HEK293 (cell line): ENCODE results near the gene DMC1.

Experiments used
- GLI4 ChIP-seq: fragments of 450-650 bp; formaldehyde crosslinking; IDR thresholded peaks from 2 replicates; pipeline ENCODE4 v1.5.1; 2016; ENCODE audit warnings: missing biosample characterization, missing genetic modification characterization
- HOXD13 ChIP-seq: sonication (generic); formaldehyde crosslinking; IDR thresholded peaks from 2 replicates; pipeline ENCODE4 v1.8.0; 2022; ENCODE audit warnings: missing genetic modification reagents, borderline replicate concordance
- REPIN1 ChIP-seq: fragments of 450-650 bp; formaldehyde crosslinking; IDR thresholded peaks from 2 replicates; pipeline ENCODE4 v1.5.1; 2017; ENCODE audit warnings: missing biosample characterization, missing genetic modification characterization, low read depth
- TRIM28 ChIP-seq: IDR thresholded peaks from 2 replicates; pipeline ENCODE4 v1.6.1; 2011; ENCODE audit warnings: low read length, control low read depth, borderline replicate concordance
- WT1 ChIP-seq: fragments of 450-650 bp; formaldehyde crosslinking; IDR thresholded peaks from 2 replicates; pipeline ENCODE4 v1.5.1; 2016; ENCODE audit warnings: missing biosample characterization, missing genetic modification characterization
- ZBTB21 ChIP-seq: fragments of 450-650 bp; formaldehyde crosslinking; IDR thresholded peaks from 2 replicates; pipeline ENCODE4 v1.5.1; 2017; ENCODE audit warnings: missing biosample characterization, missing genetic modification characterization
- ZBTB6 ChIP-seq: fragments of 450-650 bp; formaldehyde crosslinking; IDR thresholded peaks from 2 replicates; pipeline ENCODE4 v1.5.1; 2017; ENCODE audit warnings: missing biosample characterization, missing genetic modification characterization
- ZEB2 ChIP-seq: fragments of 450-650 bp; formaldehyde crosslinking; IDR thresholded peaks from 2 replicates; pipeline ENCODE4 v1.5.1; 2016; ENCODE audit warnings: missing biosample characterization, missing genetic modification characterization
- ZFP37 ChIP-seq: fragments of 450-650 bp; formaldehyde crosslinking; IDR thresholded peaks from 2 replicates; pipeline ENCODE4 v1.5.1; 2016; ENCODE audit warnings: missing biosample characterization, missing genetic modification characterization
- ZNF132 ChIP-seq: fragments of 450-650 bp; formaldehyde crosslinking; IDR thresholded peaks from 2 replicates; pipeline ENCODE4 v1.5.1; 2017; ENCODE audit warnings: missing biosample characterization, missing genetic modification characterization, borderline replicate concordance
- ZNF248 ChIP-seq: fragments of 450-650 bp; formaldehyde crosslinking; IDR thresholded peaks from 2 replicates; pipeline ENCODE4 v1.5.1; 2017; ENCODE audit warnings: missing biosample characterization, missing genetic modification characterization
- ZNF280D ChIP-seq: fragments of 450-650 bp; formaldehyde crosslinking; IDR thresholded peaks from 2 replicates; pipeline ENCODE4 v1.5.1; 2016; ENCODE audit warnings: missing biosample characterization, missing genetic modification characterization
- ZNF37A ChIP-seq: fragments of 450-650 bp; IDR thresholded peaks from 2 replicates; pipeline ENCODE4 v1.5.1; 2018; ENCODE audit warnings: missing biosample characterization, missing genetic modification characterization
- ZNF488 ChIP-seq: fragments of 450-650 bp; formaldehyde crosslinking; IDR thresholded peaks from 2 replicates; pipeline ENCODE4 v1.5.1; 2016; ENCODE audit warnings: missing biosample characterization, missing genetic modification characterization
- ZNF501 ChIP-seq: fragments of 450-650 bp; formaldehyde crosslinking; IDR thresholded peaks from 2 replicates; pipeline ENCODE4 v1.5.1; 2016; ENCODE audit warnings: missing biosample characterization, missing genetic modification characterization
- ZNF561 ChIP-seq: fragments of 450-650 bp; IDR thresholded peaks from 2 replicates; pipeline ENCODE4 v1.5.1; 2018; ENCODE audit warnings: missing biosample characterization, missing genetic modification characterization, borderline replicate concordance
- ZNF571 ChIP-seq: fragments of 450-650 bp; formaldehyde crosslinking; IDR thresholded peaks from 2 replicates; pipeline ENCODE4 v1.5.0; 2017; ENCODE audit warnings: missing biosample characterization, missing genetic modification characterization
- ZNF580 ChIP-seq: fragments of 450-650 bp; formaldehyde crosslinking; IDR thresholded peaks from 2 replicates; pipeline ENCODE4 v1.5.1; 2016; ENCODE audit warnings: missing biosample characterization, missing genetic modification characterization
- ZNF623 ChIP-seq: fragments of 450-650 bp; formaldehyde crosslinking; IDR thresholded peaks from 2 replicates; pipeline ENCODE4 v1.5.1; 2016; ENCODE audit warnings: missing biosample characterization, missing genetic modification characterization
- ZNF707 ChIP-seq: fragments of 450-650 bp; formaldehyde crosslinking; IDR thresholded peaks from 2 replicates; pipeline ENCODE4 v1.5.1; 2016; ENCODE audit warnings: missing biosample characterization, missing genetic modification characterization
- ZNF777 ChIP-seq: fragments of 450-650 bp; formaldehyde crosslinking; IDR thresholded peaks from 2 replicates; pipeline ENCODE4 v1.5.1; 2017; ENCODE audit warnings: missing biosample characterization, missing genetic modification characterization, borderline replicate concordance
- ZSCAN23 ChIP-seq: fragments of 450-650 bp; formaldehyde crosslinking; IDR thresholded peaks from 2 replicates; pipeline ENCODE4 v1.5.1; 2016; ENCODE audit warnings: missing biosample characterization, missing genetic modification characterization
- ZXDB ChIP-seq: fragments of 450-650 bp; formaldehyde crosslinking; IDR thresholded peaks from 2 replicates; pipeline ENCODE4 v1.5.1; 2016; ENCODE audit warnings: missing biosample characterization, missing genetic modification characterization
- TF ChIP-seq, protein P1 (sequence below): fragments of 450-650 bp; formaldehyde crosslinking; IDR thresholded peaks from 2 replicates; pipeline ENCODE4 v1.5.1; 2017; ENCODE audit warnings: missing biosample characterization, missing genetic modification characterization
- TF ChIP-seq, protein P2 (sequence below): fragments of 450-650 bp; formaldehyde crosslinking; IDR thresholded peaks from 2 replicates; pipeline ENCODE4 v1.5.1; 2016; ENCODE audit warnings: missing biosample characterization, missing genetic modification characterization
- TF ChIP-seq, protein P3 (sequence below): fragments of 450-650 bp; IDR thresholded peaks from 2 replicates; pipeline ENCODE4 v1.5.1; 2018; ENCODE audit warnings: missing biosample characterization, missing genetic modification characterization
- TF ChIP-seq, protein P4 (sequence below): fragments of 450-650 bp; formaldehyde crosslinking; IDR thresholded peaks from 2 replicates; pipeline ENCODE4 v1.5.1; 2016; ENCODE audit warnings: missing biosample characterization, missing genetic modification characterization

Gene DMC1

DNA sequence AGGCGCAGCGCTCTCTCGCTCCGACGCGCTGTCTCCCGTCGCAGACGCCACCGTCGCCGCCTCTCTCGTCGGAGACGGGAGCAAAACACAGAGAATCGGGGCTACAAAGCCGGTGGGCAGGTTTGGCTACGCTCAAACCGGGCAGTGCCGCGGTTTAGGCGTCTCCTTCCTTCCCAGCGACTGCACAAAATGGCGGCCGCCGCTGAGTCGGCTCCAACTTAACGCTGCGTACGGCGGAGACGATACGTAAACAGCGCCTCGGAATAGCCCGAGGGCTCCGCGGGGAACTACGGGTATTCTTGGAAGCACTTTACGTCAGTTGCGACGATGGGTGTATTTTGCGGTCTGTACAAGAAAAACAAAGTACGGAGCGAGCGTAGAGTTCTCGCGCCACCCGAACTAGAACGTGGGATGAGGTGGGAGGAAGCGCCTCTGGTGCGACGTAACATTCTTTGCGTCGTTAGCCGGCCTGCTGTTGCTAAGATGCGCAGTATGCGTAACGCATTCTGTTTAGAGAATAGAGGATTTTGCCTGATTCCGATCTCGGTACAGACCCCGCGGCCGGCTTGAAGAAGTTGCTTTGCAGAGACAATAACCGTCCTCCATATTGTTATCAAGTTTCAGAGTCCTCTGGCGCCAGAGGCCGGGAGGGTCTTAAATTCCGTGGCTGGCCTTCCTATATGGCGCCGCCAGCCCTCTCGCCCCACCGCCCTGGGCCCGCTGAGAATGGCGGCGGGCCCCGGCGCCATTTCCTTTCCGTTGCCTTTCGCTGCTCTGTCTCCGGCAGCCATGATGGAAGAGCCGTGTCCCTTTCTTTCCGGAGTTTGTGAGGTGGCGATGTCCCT, 63.6 kb downstream of the DMC1 start, which contains the start of gene DDX17 (continued):
- TF ChIP-seq ZBTB6 (tag by site-specific recombination) (no peak), ZSCAN23 (tag by site-specific recombination) (no peak), ZFP37 (tag by site-specific recombination) (0 out of 2 replicates have a peak, but pooled peaks have one; percentile 25), ZNF623 (no peak), GLI4 (tag by site-specific recombination) (no peak), REPIN1 (tag by site-specific recombination) (no peak), ZNF248 (no peak), HOXD13 (CRISPR knock-in tag) (no peak), ZNF488 (tag by site-specific recombination) (no peak), WT1 (tag by site-specific recombination) (no peak; the same call in 1 of the 2 replicates), ZBTB21 (tag by site-specific recombination) (no peak; the same call in 1 of the 2 replicates), ZNF280D (tag by site-specific recombination) (peak; percentile 96; the same call in 1 of the 2 replicates), ZNF580 (tag by site-specific recombination) (no peak), ZNF707 (no peak), ZNF37A (no peak), TRIM28 (peak; percentile 67; the same call in 1 of the 2 replicates), ZNF501 (tag by site-specific recombination) (peak; percentile 74), ZNF561 (no peak), ZNF777 (tag by site-specific recombination) (no peak), ZXDB (tag by site-specific recombination) (peak; percentile 74), ZEB2 (tag by site-specific recombination) (peak; percentile 86), ZNF132 (tag by site-specific recombination) (no peak), ZNF571 (tag by site-specific recombination) (no peak)
- TF ChIP-seq, protein P1, sequence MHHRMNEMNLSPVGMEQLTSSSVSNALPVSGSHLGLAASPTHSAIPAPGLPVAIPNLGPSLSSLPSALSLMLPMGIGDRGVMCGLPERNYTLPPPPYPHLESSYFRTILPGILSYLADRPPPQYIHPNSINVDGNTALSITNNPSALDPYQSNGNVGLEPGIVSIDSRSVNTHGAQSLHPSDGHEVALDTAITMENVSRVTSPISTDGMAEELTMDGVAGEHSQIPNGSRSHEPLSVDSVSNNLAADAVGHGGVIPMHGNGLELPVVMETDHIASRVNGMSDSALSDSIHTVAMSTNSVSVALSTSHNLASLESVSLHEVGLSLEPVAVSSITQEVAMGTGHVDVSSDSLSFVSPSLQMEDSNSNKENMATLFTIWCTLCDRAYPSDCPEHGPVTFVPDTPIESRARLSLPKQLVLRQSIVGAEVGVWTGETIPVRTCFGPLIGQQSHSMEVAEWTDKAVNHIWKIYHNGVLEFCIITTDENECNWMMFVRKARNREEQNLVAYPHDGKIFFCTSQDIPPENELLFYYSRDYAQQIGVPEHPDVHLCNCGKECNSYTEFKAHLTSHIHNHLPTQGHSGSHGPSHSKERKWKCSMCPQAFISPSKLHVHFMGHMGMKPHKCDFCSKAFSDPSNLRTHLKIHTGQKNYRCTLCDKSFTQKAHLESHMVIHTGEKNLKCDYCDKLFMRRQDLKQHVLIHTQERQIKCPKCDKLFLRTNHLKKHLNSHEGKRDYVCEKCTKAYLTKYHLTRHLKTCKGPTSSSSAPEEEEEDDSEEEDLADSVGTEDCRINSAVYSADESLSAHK (tag by site-specific recombination), result peak; percentile 22; the same call in 1 of the 2 replicates
- TF ChIP-seq, protein P2, sequence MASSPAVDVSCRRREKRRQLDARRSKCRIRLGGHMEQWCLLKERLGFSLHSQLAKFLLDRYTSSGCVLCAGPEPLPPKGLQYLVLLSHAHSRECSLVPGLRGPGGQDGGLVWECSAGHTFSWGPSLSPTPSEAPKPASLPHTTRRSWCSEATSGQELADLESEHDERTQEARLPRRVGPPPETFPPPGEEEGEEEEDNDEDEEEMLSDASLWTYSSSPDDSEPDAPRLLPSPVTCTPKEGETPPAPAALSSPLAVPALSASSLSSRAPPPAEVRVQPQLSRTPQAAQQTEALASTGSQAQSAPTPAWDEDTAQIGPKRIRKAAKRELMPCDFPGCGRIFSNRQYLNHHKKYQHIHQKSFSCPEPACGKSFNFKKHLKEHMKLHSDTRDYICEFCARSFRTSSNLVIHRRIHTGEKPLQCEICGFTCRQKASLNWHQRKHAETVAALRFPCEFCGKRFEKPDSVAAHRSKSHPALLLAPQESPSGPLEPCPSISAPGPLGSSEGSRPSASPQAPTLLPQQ (tag by site-specific recombination), result peak; percentile 79
- TF ChIP-seq, protein P3, sequence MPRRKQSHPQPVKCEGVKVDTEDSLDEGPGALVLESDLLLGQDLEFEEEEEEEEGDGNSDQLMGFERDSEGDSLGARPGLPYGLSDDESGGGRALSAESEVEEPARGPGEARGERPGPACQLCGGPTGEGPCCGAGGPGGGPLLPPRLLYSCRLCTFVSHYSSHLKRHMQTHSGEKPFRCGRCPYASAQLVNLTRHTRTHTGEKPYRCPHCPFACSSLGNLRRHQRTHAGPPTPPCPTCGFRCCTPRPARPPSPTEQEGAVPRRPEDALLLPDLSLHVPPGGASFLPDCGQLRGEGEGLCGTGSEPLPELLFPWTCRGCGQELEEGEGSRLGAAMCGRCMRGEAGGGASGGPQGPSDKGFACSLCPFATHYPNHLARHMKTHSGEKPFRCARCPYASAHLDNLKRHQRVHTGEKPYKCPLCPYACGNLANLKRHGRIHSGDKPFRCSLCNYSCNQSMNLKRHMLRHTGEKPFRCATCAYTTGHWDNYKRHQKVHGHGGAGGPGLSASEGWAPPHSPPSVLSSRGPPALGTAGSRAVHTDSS, result peak; percentile 81
- TF ChIP-seq, protein P4, sequence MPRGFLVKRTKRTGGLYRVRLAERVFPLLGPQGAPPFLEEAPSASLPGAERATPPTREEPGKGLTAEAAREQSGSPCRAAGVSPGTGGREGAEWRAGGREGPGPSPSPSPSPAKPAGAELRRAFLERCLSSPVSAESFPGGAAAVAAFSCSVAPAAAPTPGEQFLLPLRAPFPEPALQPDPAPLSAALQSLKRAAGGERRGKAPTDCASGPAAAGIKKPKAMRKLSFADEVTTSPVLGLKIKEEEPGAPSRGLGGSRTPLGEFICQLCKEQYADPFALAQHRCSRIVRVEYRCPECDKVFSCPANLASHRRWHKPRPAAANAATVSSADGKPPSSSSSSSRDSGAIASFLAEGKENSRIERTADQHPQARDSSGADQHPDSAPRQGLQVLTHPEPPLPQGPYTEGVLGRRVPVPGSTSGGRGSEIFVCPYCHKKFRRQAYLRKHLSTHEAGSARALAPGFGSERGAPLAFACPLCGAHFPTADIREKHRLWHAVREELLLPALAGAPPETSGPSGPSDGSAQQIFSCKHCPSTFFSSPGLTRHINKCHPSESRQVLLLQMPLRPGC (tag by site-specific recombination), result no peak
